Progenitor cell of endocrine pancreas (in vitro differentiated cells): ENCODE measurements around the gene PCBP4. TPM values are rescaled to one million over a fixed set of nuclear protein-coding genes. Genes with fewer than 3 reads are reported as not detected.

Experiments used
- DNase-seq: peaks from one replicate; pipeline ENCODE4 v3.0.0; 2021; ENCODE audit warnings: low spot score; ENCODE audit not compliant: unreplicated experiment
- H3K27ac Mint-ChIP-seq: 2 replicates; pipeline ENCODE4 v1.8.0; 2021; ENCODE audit warnings: mild to moderate bottlenecking, moderate library complexity, mixed read lengths
- H3K27me3 Mint-ChIP-seq: 2 replicates; pipeline ENCODE4 v1.8.0; 2021; ENCODE audit warnings: mixed read lengths
- H3K36me3 Mint-ChIP-seq: 2 replicates; pipeline ENCODE4 v1.8.0; 2022; ENCODE audit warnings: mixed read lengths; ENCODE audit not compliant: insufficient read depth
- H3K4me1 Mint-ChIP-seq: 2 replicates; pipeline ENCODE4 v1.8.0; 2021; ENCODE audit warnings: low read depth, mixed read lengths
- H3K4me3 Mint-ChIP-seq: 2 replicates; pipeline ENCODE4 v1.8.0; 2021; ENCODE audit warnings: low read depth, mild to moderate bottlenecking, moderate library complexity, mixed read lengths
- H3K9me3 Mint-ChIP-seq: 2 replicates; pipeline ENCODE4 v1.8.0; 2021; ENCODE audit warnings: low read depth, mixed read lengths
- CTCF ChIP-seq: fragments of 200-600 bp; sonication (generic); IDR thresholded peaks from one replicate; pipeline ENCODE4 v1.5.0; 2021; ENCODE audit warnings: antibody characterized with exemption, mild to moderate bottlenecking; ENCODE audit not compliant: unreplicated experiment
- total RNA-seq: library from RNA; stranded (reverse); gene quantifications from 2 replicates; pipeline ENCODE4 v1.2.1, GENCODE V29; 2021

The PCBP4 gene
- total RNA-seq, 1 donor from 2014 or later, result 160 TPM

- H3K27me3 Mint-ChIP-seq, result no peaks in the 10 kb centered on the region
- peaks cover 6% of the 10 kb centered on the region for H3K36me3 Mint-ChIP-seq
- no peak for DNase-seq
- no peak overlapping the region for H3K4me3 Mint-ChIP-seq
- no peak overlapping the region for H3K27ac Mint-ChIP-seq
- H3K9me3 Mint-ChIP-seq, result no peaks in the 10 kb centered on the region
- H3K4me1 Mint-ChIP-seq, result peaks cover 7% of the 10 kb centered on the region
- no peak for TF ChIP-seq CTCF
Observed at GRCh38 chr3:51987568-51987967, 20.3 kb upstream of the PCBP4 start.

- Mint-ChIP-seq H3K36me3 (peaks cover 3% of the 10 kb centered on the region), H3K4me3 (no peak overlapping the region), H3K4me1 (peaks cover 12% of the 10 kb centered on the region), H3K9me3 (no peaks in the 10 kb centered on the region), H3K27ac (no peak overlapping the region), H3K27me3 (no peaks in the 10 kb centered on the region)
- no peak for TF ChIP-seq CTCF
- DNase-seq, result no peak
Observed at GRCh38 chr3:51986010-51986947, 19.0 kb upstream of the PCBP4 start.

GRCh38 chr3:51985063-51985462 lies 17.8 kb upstream of the PCBP4 start:
- Mint-ChIP-seq H3K27me3 (no peaks in the 10 kb centered on the region), H3K9me3 (no peaks in the 10 kb centered on the region), H3K36me3 (peaks cover 1% of the 10 kb centered on the region), H3K4me1 (peaks cover 13% of the 10 kb centered on the region), H3K27ac (peak overlapping the region; percentile 25), H3K4me3 (no peak overlapping the region)
- no peak for TF ChIP-seq CTCF
- DNase-seq, result no peak

- Mint-ChIP-seq H3K27ac (peak overlapping the region; percentile 67), H3K36me3 (peaks cover 1% of the 10 kb centered on the region), H3K27me3 (no peaks in the 10 kb centered on the region), H3K4me3 (peak overlapping the region; percentile 74), H3K4me1 (peaks cover 13% of the 10 kb centered on the region), H3K9me3 (no peaks in the 10 kb centered on the region)
- TF ChIP-seq CTCF, result no peak
- DNase-seq, result no peak
Observed at GRCh38 chr3:51984269-51984647, 17.0 kb upstream of the PCBP4 start.

- peaks cover 1% of the 10 kb centered on the region for H3K36me3 Mint-ChIP-seq
- H3K4me3 Mint-ChIP-seq, result peak overlapping the region; percentile 74
- peaks cover 13% of the 10 kb centered on the region for H3K4me1 Mint-ChIP-seq
- H3K27ac Mint-ChIP-seq, result peak overlapping the region; percentile 94
- H3K9me3 Mint-ChIP-seq, result no peaks in the 10 kb centered on the region
- TF ChIP-seq CTCF, result no peak
- H3K27me3 Mint-ChIP-seq, result no peaks in the 10 kb centered on the region
- DNase-seq, result no peak
Observed at GRCh38 chr3:51983578-51984268, 16.5 kb upstream of the PCBP4 start.
